ENCODE measurements around the gene FAM13A. TPM values are rescaled to one million over a fixed set of nuclear protein-coding genes. Genes with fewer than 3 reads are reported as not detected.

FAM13A gene
- total and polyA plus RNA-seq, 2 donors (not counting 3 experiments of a cell fraction or from before 2014, with no cell fraction given) = 3.3 to 10.5 TPM

DNA sequence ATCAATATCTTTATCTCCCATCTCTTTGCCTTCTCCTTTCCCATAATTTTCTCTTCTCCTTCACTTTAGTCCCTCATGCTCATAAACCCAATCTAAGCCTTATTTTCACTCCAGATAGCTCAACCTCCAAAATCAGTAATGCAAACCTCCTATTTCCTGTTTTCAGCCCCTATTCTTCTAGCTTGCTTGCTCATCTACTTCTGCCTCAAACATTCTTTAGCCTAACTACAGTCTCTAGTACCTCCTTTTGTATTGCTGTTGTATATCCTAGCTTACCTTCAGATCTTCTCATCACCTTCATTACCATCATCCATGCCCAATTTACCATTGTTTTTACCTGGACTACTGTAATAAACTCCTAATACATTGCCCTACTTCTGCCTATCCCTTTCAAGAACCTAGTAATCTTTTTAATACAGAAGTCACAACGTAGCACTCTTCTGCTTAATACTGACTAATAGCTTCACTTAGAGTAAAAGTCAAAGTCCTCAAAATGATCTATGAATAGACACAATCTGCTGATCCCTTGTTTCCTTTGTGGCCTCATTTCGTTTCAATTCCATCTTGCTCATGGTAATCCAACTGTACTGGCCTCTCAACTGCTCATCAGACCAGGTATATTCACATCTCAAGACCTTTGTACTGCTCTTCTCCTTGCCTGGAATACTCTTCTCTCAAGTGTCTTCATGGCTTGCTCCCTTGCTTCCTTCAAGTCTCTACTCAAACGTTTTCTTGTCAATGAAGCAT is 123.4 kb downstream of the FAM13A start:
- DNase-seq (ENCODE audit: low read depth, low spot score) (no peak), FAIRE-seq (no peak)
- Histone ChIP-seq H4K20me1 (replicated peaks; ENCODE audit: control insufficient read depth, extremely low read depth, insufficient read depth, low read length) (no peaks in the 10 kb centered on the region), H3K4me3 (replicated peaks in 1 of 3; ENCODE audit: insufficient read depth in 1 of 3, low read depth in 1 of 3, low read length in 3 of 3) (no peak overlapping the region), H3K27me3 (ENCODE audit: control insufficient read depth in 2 of 2, insufficient read depth in 2 of 2, low read length in 2 of 2) (no peaks in the 10 kb centered on the region), H3K4me2 (ENCODE audit: insufficient read depth, low read length) (no peak overlapping the region), H3K4me1 (ENCODE audit: control insufficient read depth, extremely low read depth, insufficient read depth, low read length) (no peaks in the 10 kb centered on the region), H3K36me3 (ENCODE audit: control insufficient read depth in 2 of 2, extremely low read depth in 1 of 2, insufficient read depth in 2 of 2, low read length in 2 of 2) (no peaks in the 10 kb centered on the region), H3K9me1 (replicated peaks; ENCODE audit: control insufficient read depth, extremely low read depth, insufficient read depth, low read length) (no peaks in the 10 kb centered on the region), H3K9ac (replicated peaks; ENCODE audit: extremely low read depth, insufficient read depth, low read length) (no peak overlapping the region), H3K79me2 (ENCODE audit: control insufficient read depth, insufficient read depth, low read length) (no peaks in the 10 kb centered on the region), H3K9me3 (replicated peaks; ENCODE audit: control insufficient read depth, insufficient read depth, low read length) (no peaks in the 10 kb centered on the region), H3K27ac (ENCODE audit: insufficient read depth, low read depth, low read length) (no peak overlapping the region), H2AFZ (ENCODE audit: low read depth, low read length) (no peak overlapping the region)
- TF ChIP-seq, protein P1, sequence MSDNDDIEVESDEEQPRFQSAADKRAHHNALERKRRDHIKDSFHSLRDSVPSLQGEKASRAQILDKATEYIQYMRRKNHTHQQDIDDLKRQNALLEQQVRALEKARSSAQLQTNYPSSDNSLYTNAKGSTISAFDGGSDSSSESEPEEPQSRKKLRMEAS (IDR thresholded peaks at IDR 0.05; ENCODE audit: insufficient read depth, insufficient read length) = no peak
- TF ChIP-seq POLR2AphosphoS5 (IDR thresholded peaks at IDR 0.05; ENCODE audit: insufficient read depth, low read depth, low read length) (no peak), MYC (IDR thresholded peaks at IDR 0.05; ENCODE audit: low read depth, low read length) (no peak), GATA2 (IDR thresholded peaks at IDR 0.05; ENCODE audit: insufficient read depth, insufficient read length, low read depth, low read length) (no peak), JUN (IDR thresholded peaks at IDR 0.05; ENCODE audit: borderline replicate concordance, insufficient read depth, insufficient read length, low read depth) (no peak), FOS (IDR thresholded peaks at IDR 0.05; ENCODE audit: borderline replicate concordance, insufficient read depth, low read length) (no peak), CTCF (IDR thresholded peaks at IDR 0.05; ENCODE audit: extremely low read depth in 1 of 2, insufficient read depth in 1 of 2, low read depth in 1 of 2, low read length in 2 of 2) (no peak), POLR2A (IDR thresholded peaks at IDR 0.05; ENCODE audit: low read depth, low read length) (no peak), EZH2 (IDR thresholded peaks at IDR 0.05; ENCODE audit: borderline replicate concordance, low read depth, low read length, severe bottlenecking) (no peak)
- dilution Hi-C loops (cut with MboI; ENCODE audit: extremely low pct_ligation_motif_present, low sequenced_read_pairs) = no loop called here
- CTCF ChIA-PET = no interaction called here
- POLR2A ChIA-PET = no interaction called here
- BruUV-seq (replicated peaks) = no TSS peak
- intact Hi-C loops (cut with micrococcal nuclease) = no loop called here
